GM21360 (cell line): Measurements from ENCODE around the gene SUDS3.

ENCODE experiments used
- ATAC-seq: cut with Tn5 transposase; IDR thresholded peaks from one replicate; pipeline ENCODE4 v1.9.1; 2021; ENCODE audit warnings: mild to moderate bottlenecking, moderate library complexity; ENCODE audit not compliant: unreplicated experiment

Gene SUDS3

GRCh38 chr12:118355843-118356242 lies 20.5 kb upstream of the SUDS3 start:
- no peak for ATAC-seq

GRCh38 chr12:118356809-118357256 lies 19.5 kb upstream of the SUDS3 start:
- no peak for ATAC-seq

DNA sequence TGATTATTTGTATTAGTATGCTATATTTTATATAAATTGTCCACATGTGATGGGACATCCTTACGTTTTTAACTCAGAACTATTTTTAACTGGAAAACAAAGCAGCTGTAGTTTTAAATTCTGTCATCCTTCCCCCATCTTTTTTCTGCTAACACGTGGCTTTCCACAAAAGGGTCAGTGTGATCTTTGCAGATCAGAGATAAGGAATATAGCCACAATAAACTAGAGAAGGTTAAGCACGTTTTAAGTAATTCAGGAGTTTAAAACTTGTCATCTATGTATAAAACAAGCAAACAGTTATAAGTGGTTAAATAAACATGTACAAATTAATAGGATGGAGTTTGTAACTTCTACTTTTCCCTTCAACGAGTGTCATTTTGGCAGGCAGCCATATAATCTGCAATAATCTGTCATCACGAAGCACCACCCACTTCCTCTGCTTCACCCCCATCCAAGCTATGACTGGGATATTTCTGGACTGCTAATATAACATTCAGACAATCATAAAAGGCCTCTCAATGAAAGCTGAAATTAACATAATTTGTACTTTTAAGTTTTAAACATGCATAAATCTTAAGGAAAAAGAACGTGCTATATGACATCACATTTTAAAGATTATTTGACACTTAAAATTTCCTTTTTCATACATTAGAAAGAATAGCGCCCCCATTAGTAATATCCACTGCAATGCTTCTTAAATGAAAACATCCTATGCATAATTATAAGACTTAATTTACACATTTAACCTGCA lies 18.9 kb upstream of the SUDS3 start:
- ATAC-seq: peak; percentile 55

DNA sequence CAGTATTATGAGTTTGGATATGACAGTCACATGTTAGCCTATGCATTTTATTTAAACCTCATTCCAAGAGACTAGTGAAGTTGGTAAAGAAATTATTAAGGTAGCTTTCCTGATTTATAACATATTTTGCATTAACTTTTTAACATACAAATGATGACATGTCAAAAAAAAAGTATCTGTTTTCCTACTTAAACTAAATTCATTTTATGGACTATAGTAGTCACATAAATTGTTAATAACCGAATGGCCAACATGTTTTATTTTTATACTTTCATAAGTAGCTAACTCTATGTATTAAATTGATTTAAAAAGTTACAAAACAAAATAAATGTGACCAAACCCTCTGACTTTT lies 18.4 kb upstream of the SUDS3 start:
- ATAC-seq: no peak

- ATAC-seq: no peak
Measured at GRCh38 chr12:118358612-118359540, 17.5 kb upstream of the SUDS3 start.

DNA sequence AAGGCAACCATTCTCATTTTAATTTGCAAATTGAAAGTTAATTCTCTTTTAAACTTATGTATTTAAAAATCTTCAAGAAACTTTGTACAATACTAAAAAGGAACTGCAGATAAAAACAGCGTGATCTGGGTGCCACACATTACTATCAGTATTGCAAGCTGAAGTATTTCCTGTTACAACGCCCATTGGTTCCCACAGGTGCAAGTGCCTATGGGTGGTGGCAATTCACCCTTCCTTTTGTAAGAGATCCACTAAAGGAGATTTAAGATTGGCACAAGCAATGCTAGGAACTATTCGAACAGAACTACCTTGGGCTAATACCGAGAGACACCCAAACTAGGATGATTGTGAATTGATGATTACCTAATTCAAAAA lies 16.8 kb upstream of the SUDS3 start:
- ATAC-seq: no peak

- no peak for ATAC-seq
Measured at GRCh38 chr12:118361092-118361404, 15.3 kb upstream of the SUDS3 start.

- ATAC-seq: no peak
Measured at GRCh38 chr12:118361889-118362288, 14.5 kb upstream of the SUDS3 start.

GRCh38 chr12:118368821-118369220 lies 7.5 kb upstream of the SUDS3 start:
- ATAC-seq: no peak

DNA sequence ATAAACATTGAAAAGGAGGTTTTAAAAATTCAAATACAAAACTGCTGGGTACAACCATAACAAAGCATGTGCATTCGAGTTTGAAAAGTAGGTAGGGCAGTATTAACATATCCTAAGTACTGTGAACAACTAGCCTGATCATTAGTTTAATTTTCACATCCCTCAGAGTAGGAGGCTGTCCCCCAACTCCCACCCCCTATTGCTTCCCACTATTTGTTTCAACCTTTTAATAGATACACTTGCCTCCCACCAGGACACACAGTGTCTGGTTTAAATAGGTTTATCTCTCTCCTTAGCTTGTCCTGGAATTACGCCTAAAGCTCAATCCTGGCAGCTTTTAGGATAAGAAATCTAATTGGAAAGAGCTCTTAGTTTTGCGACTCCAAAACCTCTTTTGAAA lies 5.8 kb upstream of the SUDS3 start:
- no peak for ATAC-seq

DNA sequence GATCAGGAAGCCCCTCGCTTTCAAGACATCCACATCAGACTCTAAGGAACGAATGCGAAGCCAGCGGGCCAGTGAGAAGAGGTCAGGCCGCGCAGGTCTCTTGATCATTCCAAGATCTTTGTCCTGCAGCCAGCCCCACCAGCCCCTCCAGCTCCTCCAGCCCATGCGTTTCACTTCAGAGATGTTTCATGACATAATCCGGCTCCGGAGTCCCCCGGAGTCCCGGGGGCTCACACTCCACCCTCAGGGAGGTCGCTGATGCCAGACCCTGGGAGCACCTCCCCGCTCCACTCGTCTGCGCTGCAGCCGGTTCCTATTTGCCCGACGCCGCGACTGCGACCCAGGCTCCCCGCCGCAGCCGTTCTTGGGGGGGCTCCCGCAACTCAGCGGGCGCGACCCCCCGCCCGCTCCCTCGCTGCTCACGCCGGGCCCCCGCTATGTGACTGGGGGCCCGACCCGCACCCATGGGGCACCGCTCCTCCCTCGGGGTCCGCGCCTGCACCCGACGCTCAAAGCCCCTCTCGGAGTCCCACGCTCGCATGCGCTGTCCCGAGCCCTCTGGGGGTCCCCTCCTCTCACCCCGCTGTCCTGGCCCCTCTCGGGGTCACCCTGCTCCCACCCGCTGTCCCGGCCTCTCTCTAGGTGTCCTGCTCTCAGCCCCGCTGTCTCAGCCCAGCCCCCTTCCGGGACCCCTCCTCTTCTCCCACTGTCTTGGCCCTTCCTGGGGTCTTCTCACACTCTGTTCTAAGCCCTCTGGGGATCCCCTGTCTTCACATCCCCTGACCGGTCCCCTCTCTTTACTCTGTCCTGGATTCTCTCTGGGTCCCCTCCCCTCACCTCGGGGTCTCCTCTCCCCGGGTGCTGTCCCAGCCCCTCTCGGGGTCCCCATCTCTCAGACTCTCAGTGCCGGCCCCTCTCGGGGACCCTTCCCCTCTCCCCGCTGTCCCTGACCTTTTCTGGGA lies 4.8 kb upstream of the SUDS3 start:
- no peak for ATAC-seq

- ATAC-seq: peak; percentile 74
Measured at GRCh38 chr12:118372541-118373495, 3.5 kb upstream of the SUDS3 start, which contains the start of gene TAOK3. TSS of gene TAOK3 (minus strand) at chr12:118372907. CDS start at chr12:118255567, 117,340 bp downstream.

- no peak for ATAC-seq
Measured at GRCh38 chr12:118373616-118374015, 2.7 kb upstream of the SUDS3 start.

- ATAC-seq: no peak
Measured at GRCh38 chr12:118374126-118374725, 2.1 kb upstream of the SUDS3 start.

DNA sequence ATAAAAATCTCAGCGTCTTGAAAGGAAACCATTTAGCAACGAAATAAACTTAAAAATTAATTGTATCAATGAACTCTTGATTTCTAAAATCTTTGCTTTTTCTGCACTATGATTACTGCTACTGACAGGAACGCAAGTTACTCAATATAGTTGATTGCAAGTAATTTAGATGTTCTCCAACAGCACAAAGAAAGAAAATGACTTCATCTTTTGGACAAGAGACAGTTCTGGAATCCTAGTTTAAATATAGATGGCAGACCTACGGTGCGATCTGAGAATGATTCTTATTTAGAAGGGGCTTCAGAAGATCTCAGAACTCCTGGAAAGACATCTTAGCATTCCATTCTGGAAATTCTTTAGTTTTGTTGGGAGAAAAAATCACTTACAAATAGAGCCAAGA lies 1.4 kb upstream of the SUDS3 start:
- ATAC-seq: no peak

DNA sequence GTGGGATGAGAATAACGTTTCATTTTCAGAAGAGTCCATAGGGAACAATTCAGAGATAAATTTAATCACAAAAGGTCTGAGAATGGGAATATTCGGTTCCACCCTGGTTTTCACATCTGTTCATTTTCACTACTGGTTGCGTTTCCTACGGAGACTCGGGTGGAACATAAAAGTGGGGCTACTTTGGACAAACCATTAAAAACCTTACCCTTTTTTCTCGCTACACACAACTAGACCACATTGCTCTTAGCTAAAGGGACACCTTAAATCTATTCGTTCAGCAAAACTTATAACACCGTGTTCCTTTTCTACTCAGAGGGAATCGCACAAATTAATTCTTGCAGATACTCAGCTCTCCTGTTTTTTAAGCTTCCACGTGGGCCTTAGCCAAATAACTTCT lies 1.0 kb upstream of the SUDS3 start:
- ATAC-seq: no peak

GRCh38 chr12:118377021-118377883 lies 897 bp downstream of the SUDS3 start:
- ATAC-seq: no peak

DNA sequence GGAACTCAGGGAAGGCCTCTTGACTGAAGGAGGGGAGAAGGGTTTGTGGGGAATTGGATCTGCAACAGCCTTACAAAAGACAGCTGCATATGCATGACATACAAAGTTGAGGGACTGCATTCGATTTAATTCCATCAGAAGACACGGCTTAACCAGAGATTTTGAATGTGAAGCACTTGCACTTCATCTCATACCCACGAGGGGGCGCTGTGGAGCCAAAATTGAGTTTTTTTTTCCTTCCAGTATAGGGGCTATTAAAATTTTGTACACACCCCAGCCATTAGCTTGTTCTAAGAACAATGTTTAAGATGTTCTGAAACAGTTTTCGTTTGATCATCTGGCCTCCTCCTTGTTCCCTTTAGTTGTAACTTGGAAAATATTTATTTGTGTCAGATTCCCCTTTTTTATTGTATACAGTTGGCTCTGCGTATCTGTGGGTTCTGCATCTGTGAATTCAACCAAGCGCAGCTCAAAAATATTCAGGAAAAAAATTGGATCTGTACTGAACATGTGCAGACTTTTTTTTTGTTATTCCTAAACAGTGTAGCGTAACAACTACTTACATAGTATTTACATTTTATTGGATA lies 1.6 kb downstream of the SUDS3 start:
- no peak for ATAC-seq
